Ovary (tissue), 3 donors: Measurements from ENCODE around the gene CDK8.

Experiments
- CTCF ChIP-seq, 3 donors: fragments of 450-650 bp in 2 of 3; fragments of 200-600 bp in 1 of 3; IDR thresholded peaks; one replicate each; pipeline versions ENCODE4 v1.5.1 to v1.8.0; 2016 to 2022; ENCODE audit warnings: antibody characterized with exemption in 3 of 3, mild to moderate bottlenecking in 1 of 3
- POLR2A ChIP-seq: fragments of 450-650 bp; IDR thresholded peaks from one replicate; pipeline ENCODE4 v1.6.1; 2017; ENCODE audit warnings: antibody characterized with exemption, mild to moderate bottlenecking, moderate library complexity
- donor health status: DM: no; HTN: no; CAD: no.

- TF ChIP-seq POLR2A (no peak), CTCF (IDR thresholded peaks at IDR 0.05) (no peak)
These were observed 89.0 kb downstream of the CDK8 start for GRCh38 chr13:26342898-26343297.
